Keratinocyte (primary cell): ENCODE measurements around the gene MPP4. TPM values are rescaled to one million over a fixed set of nuclear protein-coding genes. Genes with fewer than 3 reads are reported as not detected.

Experiments
- DNase-seq: peaks from one replicate; pipeline ENCODE4 v3.0.0-alpha.2; 2011; ENCODE audit warnings: low read depth, missing footprints, low spot score
- FAIRE-seq: peaks from 2 replicates; lab custom pipeline; 2011; peaks lifted over from hg19 to GRCh38; lab: Jason Lieb, UNC
- H2AFZ ChIP-seq: 2 replicates; pipeline ENCODE4 v1.6.0; 2012; ENCODE audit warnings: low read length, control low read depth, inconsistent platforms; ENCODE audit not compliant: control insufficient read depth
- H3K27ac ChIP-seq: 2 replicates; pipeline ENCODE4 v1.5.1; 2011; ENCODE audit warnings: low read length; ENCODE audit not compliant: control insufficient read depth, insufficient read depth
- H3K27me3 ChIP-seq: 3 replicates; pipeline ENCODE4 v1.6.0; 2011; ENCODE audit warnings: low read length; ENCODE audit not compliant: control insufficient read depth, insufficient read depth; ENCODE audit errors: extremely low read depth
- H3K36me3 ChIP-seq, 2 experiments: 2 replicates in 1 of 2; 3 replicates in 1 of 2; pipeline ENCODE4 v1.5.1; 2011; ENCODE audit warnings: low read length in 2 of 2, mild to moderate bottlenecking in 1 of 2; ENCODE audit not compliant: control insufficient read depth in 2 of 2, insufficient read depth in 2 of 2; ENCODE audit errors: extremely low read depth in 1 of 2
- H3K4me1 ChIP-seq: 3 replicates; pipeline ENCODE4 v1.5.1; 2011; ENCODE audit warnings: low read length; ENCODE audit not compliant: control insufficient read depth, insufficient read depth; ENCODE audit errors: extremely low read depth
- H3K4me2 ChIP-seq: 3 replicates; pipeline ENCODE4 v1.6.0; 2011; ENCODE audit warnings: low read depth, low read length; ENCODE audit not compliant: control insufficient read depth, insufficient read depth; ENCODE audit errors: extremely low read depth
- H3K4me3 ChIP-seq, 3 experiments: fragments of 200-600 bp in 1 of 3; sonication (generic) in 1 of 3; 2 replicates in 2 of 3; 3 replicates in 1 of 3; pipeline ENCODE4 v1.5.1; 2011 to 2016; ENCODE audit warnings: low read length in 3 of 3, mild to moderate bottlenecking in 3 of 3, control low read depth in 2 of 3, inconsistent platforms in 1 of 3, low read depth in 1 of 3, mixed read lengths in 1 of 3, mixed run types in 1 of 3, moderate library complexity in 1 of 3; ENCODE audit not compliant: control insufficient read depth in 2 of 3, insufficient read depth in 2 of 3; ENCODE audit errors: extremely low read depth in 1 of 3
- H3K79me2 ChIP-seq: 2 replicates; pipeline ENCODE4 v1.6.0; 2012; ENCODE audit warnings: low read length; ENCODE audit not compliant: control insufficient read depth, insufficient read depth
- H3K9ac ChIP-seq: 3 replicates; pipeline ENCODE4 v1.6.0; 2011; ENCODE audit warnings: low read length; ENCODE audit not compliant: control insufficient read depth, insufficient read depth; ENCODE audit errors: extremely low read depth
- H3K9me1 ChIP-seq: 3 replicates; pipeline ENCODE4 v1.6.0; 2011; ENCODE audit warnings: low read length; ENCODE audit not compliant: control insufficient read depth, insufficient read depth; ENCODE audit errors: extremely low read depth
- H3K9me3 ChIP-seq: 2 replicates; pipeline ENCODE4 v1.5.1; 2012; ENCODE audit warnings: low read depth, low read length; ENCODE audit not compliant: control insufficient read depth
- H4K20me1 ChIP-seq: 3 replicates; pipeline ENCODE4 v1.6.0; 2011; ENCODE audit warnings: low read length; ENCODE audit not compliant: control insufficient read depth, insufficient read depth; ENCODE audit errors: extremely low read depth
- EZH2 ChIP-seq: IDR thresholded peaks from one replicate; pipeline ENCODE4 v1.6.1; 2012; ENCODE audit warnings: inconsistent platforms, mild to moderate bottlenecking, low read length, moderate library complexity
- dilution Hi-C: fragments of 300-500 bp; cut with MboI; formaldehyde crosslinking; loops from one replicate; pipeline ENCODE4 v1.7.0; 2020; ENCODE audit warnings: low sequenced_read_pairs; ENCODE audit not compliant: extremely low pct_ligation_motif_present
- polyA plus RNA-seq, 5 experiments: library from polyadenylated mRNA; depleted of rRNA in 3 of 5; stranded (reverse) in 3 of 5; stranded (forward) in 1 of 5; unstranded in 1 of 5; fragments of >200 nt; gene quantifications; 1 replicate in 1 of 5; 2 replicates in 3 of 5; 3 replicates in 1 of 5; pipeline versions ENCODE4 v1.2.1 to v1.2.3, GENCODE V29; 2011 to 2012; ENCODE audit warnings: missing spikeins in 2 of 5, low read depth in 1 of 5, low replicate concordance in 1 of 5
- TF ChIP-seq, protein P1 (sequence below), 3 experiments: IDR thresholded peaks in 1 of 3; conservative IDR thresholded peaks in 1 of 3; optimal IDR thresholded peaks in 1 of 3; 2 replicates in 2 of 3; 3 replicates in 1 of 3; pipeline versions ENCODE3 to v1.5.1; 2011; ENCODE audit warnings: low read length in 3 of 3, mild to moderate bottlenecking in 3 of 3, moderate library complexity in 2 of 3, control low read depth in 1 of 3, inconsistent platforms in 1 of 3; ENCODE audit not compliant: insufficient read depth in 2 of 3; ENCODE audit errors: extremely low read depth in 1 of 3

The MPP4 gene
- polyA plus RNA-seq, 1 donor (not counting 4 experiments of a cell fraction or from before 2014, with no cell fraction given): 0.42 TPM

DNA sequence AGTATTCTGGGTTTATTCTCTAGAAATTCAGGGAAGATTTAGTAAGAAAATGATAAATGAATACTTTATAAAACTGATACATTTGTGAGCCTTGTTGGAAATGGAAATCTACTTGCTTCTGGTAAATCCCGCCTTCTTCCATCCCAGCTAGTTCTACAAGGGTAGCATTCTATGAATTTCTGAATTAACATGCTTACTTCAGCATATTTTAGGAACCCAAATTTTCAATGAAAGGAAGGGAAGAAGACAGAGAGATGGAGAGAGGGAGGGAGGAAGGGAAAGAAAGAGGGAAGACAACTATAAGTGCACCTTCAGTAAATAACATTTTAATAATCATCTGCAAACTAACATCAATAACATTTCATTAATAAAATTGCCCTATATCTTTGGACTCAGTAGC lies 28.6 kb downstream of the MPP4 start:
- Histone ChIP-seq H3K27me3 (no peaks in the 10 kb centered on the region), H3K79me2 (no peaks in the 10 kb centered on the region), H3K4me3 (no peak overlapping the region), H3K9me3 (no peaks in the 10 kb centered on the region), H3K36me3 (no peaks in the 10 kb centered on the region), H4K20me1 (no peaks in the 10 kb centered on the region), H2AFZ (no peak overlapping the region), H3K4me1 (no peaks in the 10 kb centered on the region), H3K9me1 (no peaks in the 10 kb centered on the region), H3K4me2 (no peak overlapping the region), H3K9ac (no peak overlapping the region), H3K27ac (no peak overlapping the region)
- no peak for DNase-seq
- no peak for TF ChIP-seq EZH2
- TF ChIP-seq, protein P1, sequence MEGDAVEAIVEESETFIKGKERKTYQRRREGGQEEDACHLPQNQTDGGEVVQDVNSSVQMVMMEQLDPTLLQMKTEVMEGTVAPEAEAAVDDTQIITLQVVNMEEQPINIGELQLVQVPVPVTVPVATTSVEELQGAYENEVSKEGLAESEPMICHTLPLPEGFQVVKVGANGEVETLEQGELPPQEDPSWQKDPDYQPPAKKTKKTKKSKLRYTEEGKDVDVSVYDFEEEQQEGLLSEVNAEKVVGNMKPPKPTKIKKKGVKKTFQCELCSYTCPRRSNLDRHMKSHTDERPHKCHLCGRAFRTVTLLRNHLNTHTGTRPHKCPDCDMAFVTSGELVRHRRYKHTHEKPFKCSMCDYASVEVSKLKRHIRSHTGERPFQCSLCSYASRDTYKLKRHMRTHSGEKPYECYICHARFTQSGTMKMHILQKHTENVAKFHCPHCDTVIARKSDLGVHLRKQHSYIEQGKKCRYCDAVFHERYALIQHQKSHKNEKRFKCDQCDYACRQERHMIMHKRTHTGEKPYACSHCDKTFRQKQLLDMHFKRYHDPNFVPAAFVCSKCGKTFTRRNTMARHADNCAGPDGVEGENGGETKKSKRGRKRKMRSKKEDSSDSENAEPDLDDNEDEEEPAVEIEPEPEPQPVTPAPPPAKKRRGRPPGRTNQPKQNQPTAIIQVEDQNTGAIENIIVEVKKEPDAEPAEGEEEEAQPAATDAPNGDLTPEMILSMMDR (optimal IDR thresholded peaks at IDR 0.05 in 1 of 3, IDR thresholded peaks at IDR 0.05 in 1 of 3, conservative IDR thresholded peaks at IDR 0.05 in 1 of 3; ENCODE audit: extremely low read depth in 1 of 3, insufficient read depth in 2 of 3, low read length in 3 of 3): no peak
- FAIRE-seq: no peak
- dilution Hi-C loops: no loop called here

GRCh38 chr2:201668402-201668910 lies 30.0 kb downstream of the MPP4 start:
- dilution Hi-C loops: no loop called here
- no peak overlapping the region for H2AFZ ChIP-seq
- no peak for FAIRE-seq

More at GRCh38 chr2:201668402-201668910, 30.0 kb downstream of the MPP4 start:
- H3K79me2 ChIP-seq: no peaks in the 10 kb centered on the region
- no peaks in the 10 kb centered on the region for H3K27me3 ChIP-seq
- no peak for DNase-seq
- H3K4me3 ChIP-seq: no peak overlapping the region
- no peak overlapping the region for H3K4me2 ChIP-seq
- no peaks in the 10 kb centered on the region for H3K4me1 ChIP-seq
- H3K9me1 ChIP-seq: no peaks in the 10 kb centered on the region
- no peaks in the 10 kb centered on the region for H3K36me3 ChIP-seq
- TF ChIP-seq, protein P1 (optimal IDR thresholded peaks at IDR 0.05 in 1 of 3, IDR thresholded peaks at IDR 0.05 in 1 of 3, conservative IDR thresholded peaks at IDR 0.05 in 1 of 3; ENCODE audit: extremely low read depth in 1 of 3, insufficient read depth in 2 of 3, low read length in 3 of 3): no peak
- no peak for TF ChIP-seq EZH2
- H3K9ac ChIP-seq: no peak overlapping the region
- no peaks in the 10 kb centered on the region for H3K9me3 ChIP-seq
- H4K20me1 ChIP-seq: no peaks in the 10 kb centered on the region
- no peak overlapping the region for H3K27ac ChIP-seq
